GM18502 (cell line): Measurements from ENCODE around the gene ZNF878.
"Not testable (repeated sequence)": the region's sequence is repeated elsewhere in the genome, so short reads cannot be mapped to it uniquely, and the experiment has no call there.

Source experiments
- ATAC-seq: cut with Tn5 transposase; IDR thresholded peaks from one replicate; pipeline ENCODE4 v1.9.1; 2021; ENCODE audit warnings: mild to moderate bottlenecking; ENCODE audit not compliant: unreplicated experiment, poor library complexity

Gene ZNF878

GRCh38 chr19:12052497-12053169 lies at the start of gene ZNF878:
TSS of gene ZNF878 (minus strand) at chr19:12052961. CDS start at chr19:12052801, 160 bp downstream.
- peak; percentile 80 for ATAC-seq

- no peak for ATAC-seq
Measured at GRCh38 chr19:12098040-12098439, 45.3 kb upstream of the ZNF878 start.

GRCh38 chr19:12095111-12095790 lies 42.5 kb upstream of the ZNF878 start:
- ATAC-seq: no peak

GRCh38 chr19:12093777-12094176 lies 41.0 kb upstream of the ZNF878 start:
- ATAC-seq: no peak

GRCh38 chr19:12092956-12093355 lies 40.2 kb upstream of the ZNF878 start:
- no peak for ATAC-seq

GRCh38 chr19:12092065-12092867 lies 39.5 kb upstream of the ZNF878 start:
- ATAC-seq: no peak

GRCh38 chr19:12090807-12091206 lies 38.0 kb upstream of the ZNF878 start:
- no peak for ATAC-seq

- ATAC-seq: no peak
Measured at GRCh38 chr19:12085074-12085818, 32.5 kb upstream of the ZNF878 start.

GRCh38 chr19:12083336-12083735 lies 30.6 kb upstream of the ZNF878 start:
- ATAC-seq: not testable (repeated sequence)

- no peak for ATAC-seq
Measured at GRCh38 chr19:12077375-12077774, 24.6 kb upstream of the ZNF878 start.

- ATAC-seq: not testable (repeated sequence)
Measured at GRCh38 chr19:12076331-12076730, 23.6 kb upstream of the ZNF878 start.

- no peak for ATAC-seq
Measured at GRCh38 chr19:12075538-12076139, 22.9 kb upstream of the ZNF878 start.

- ATAC-seq: peak; percentile 86
Measured at GRCh38 chr19:12064590-12065538, 12.1 kb upstream of the ZNF878 start, which contains the start of gene ZNF844. TSS of gene ZNF844 (plus strand) at chr19:12064731. CDS start at chr19:12064874, 143 bp downstream.

GRCh38 chr19:12055784-12056183 lies 3.0 kb upstream of the ZNF878 start:
- ATAC-seq: no peak

- ATAC-seq: peak; percentile 20
Measured at GRCh38 chr19:12052091-12052496, 667 bp downstream of the ZNF878 start.

- ATAC-seq: no peak
Measured at GRCh38 chr19:12047868-12048267, 4.9 kb downstream of the ZNF878 start.

GRCh38 chr19:12043752-12044422 lies 8.9 kb downstream of the ZNF878 start:
- no peak for ATAC-seq

- ATAC-seq: no peak
Measured at GRCh38 chr19:12042893-12043292, 9.9 kb downstream of the ZNF878 start.
